Hepatocyte (in vitro differentiated cells): ENCODE data around the gene MIR17HG. TPM values are rescaled to one million over a fixed set of nuclear protein-coding genes. Genes with fewer than 3 reads are reported as not detected.

Experiments used
- DNase-seq: peaks from one replicate; pipeline ENCODE4 v3.0.0-alpha.2; 2016; ENCODE audit warnings: low spot score
- H2AFZ ChIP-seq: fragments of 200-600 bp; sonication (generic); 2 replicates; pipeline ENCODE4 v1.6.0; 2016; ENCODE audit warnings: antibody characterized with exemption, mild to moderate bottlenecking
- H3K27ac ChIP-seq: fragments of 200-600 bp; sonication (generic); 2 replicates; pipeline ENCODE4 v1.5.1; 2016; ENCODE audit warnings: mild to moderate bottlenecking
- H3K27me3 ChIP-seq: fragments of 200-600 bp; sonication (generic); 2 replicates; pipeline ENCODE4 v1.6.1; 2016
- H3K36me3 ChIP-seq: fragments of 200-600 bp; sonication (generic); replicated peaks from 2 replicates; pipeline ENCODE4 v1.5.1; 2016; ENCODE audit warnings: low read depth; ENCODE audit not compliant: insufficient read depth
- H3K4me1 ChIP-seq: fragments of 200-600 bp; sonication (generic); 2 replicates; pipeline ENCODE4 v1.5.1; 2016; ENCODE audit warnings: mild to moderate bottlenecking, moderate library complexity; ENCODE audit not compliant: insufficient read depth
- H3K4me2 ChIP-seq: fragments of 200-600 bp; sonication (generic); 2 replicates; pipeline ENCODE4 v1.6.0; 2016
- H3K4me3 ChIP-seq: fragments of 200-600 bp; sonication (generic); 2 replicates; pipeline ENCODE4 v1.5.1; 2016; ENCODE audit warnings: mild to moderate bottlenecking
- H3K79me2 ChIP-seq: fragments of 200-600 bp; sonication (generic); 2 replicates; pipeline ENCODE4 v1.6.0; 2017; ENCODE audit warnings: mild to moderate bottlenecking
- H3K9me2 ChIP-seq: fragments of 200-600 bp; sonication (generic); replicated peaks from 2 replicates; pipeline ENCODE4 v1.6.0; 2017; ENCODE audit warnings: mild to moderate bottlenecking; ENCODE audit not compliant: insufficient read depth
- H3K9me3 ChIP-seq: fragments of 200-600 bp; sonication (generic); 2 replicates; pipeline ENCODE4 v1.5.1; 2016; ENCODE audit warnings: low read depth, mild to moderate bottlenecking
- H4K20me1 ChIP-seq: fragments of 200-600 bp; sonication (generic); 2 replicates; pipeline ENCODE4 v1.6.0; 2016; ENCODE audit warnings: mild to moderate bottlenecking; ENCODE audit not compliant: insufficient read depth, poor library complexity, severe bottlenecking
- CTCF ChIP-seq: fragments of 200-600 bp; sonication (generic); IDR thresholded peaks from 2 replicates; pipeline ENCODE4 v1.5.1; 2016; ENCODE audit warnings: antibody characterized with exemption, mild to moderate bottlenecking; ENCODE audit not compliant: poor library complexity
- EZH2 ChIP-seq: fragments of 200-600 bp; sonication (generic); IDR thresholded peaks from 2 replicates; pipeline ENCODE4 v1.6.1; 2016; ENCODE audit warnings: antibody characterized with exemption, mild to moderate bottlenecking, borderline replicate concordance
- EZH2phosphoT487 ChIP-seq: fragments of 200-600 bp; sonication (generic); IDR thresholded peaks from one replicate; pipeline ENCODE4 v1.6.1; 2018; ENCODE audit warnings: antibody characterized with exemption, mild to moderate bottlenecking, low read depth, moderate library complexity; ENCODE audit not compliant: unreplicated experiment, severe bottlenecking
- WGBS: methylation state at CpG from one replicate; pipeline ENCODE4 v1.1.6; 2016; ENCODE audit warnings: low lambda C conversion rate; ENCODE audit errors: missing lambda C conversion rate; 5-methylcytosine and 5-hydroxymethylcytosine counted together
- polyA plus RNA-seq: library from polyadenylated mRNA; unstranded; fragments of >200 nt; fragmentation: Nextera tagmentation; extraction: Ambion mirVana; gene quantifications from 2 replicates; pipeline ENCODE4 v1.2.1, GENCODE V29; 2016
- total RNA-seq: library from RNA; depleted of rRNA; stranded (reverse); fragments of >200 nt; gene quantifications from 2 replicates; pipeline ENCODE4 v1.2.3, GENCODE V29; 2014

The MIR17HG gene
- total and polyA plus RNA-seq, 2 experiments from 2014 or later = 2.6 to 8.4 TPM

- no peaks in the 10 kb centered on the region for H3K36me3 ChIP-seq
- H3K9me3 ChIP-seq = no peaks in the 10 kb centered on the region
- no peak for TF ChIP-seq CTCF
- no peak for TF ChIP-seq EZH2phosphoT487
- TF ChIP-seq EZH2 = no peak
- no peaks in the 10 kb centered on the region for H3K27me3 ChIP-seq
- DNase-seq = no peak
- H3K27ac ChIP-seq = no peak overlapping the region
- no peak overlapping the region for H3K4me3 ChIP-seq
- 95% methylated on average over 6 of the region's 6 CpGs for WGBS
- no peak overlapping the region for H3K4me2 ChIP-seq
- H3K9me2 ChIP-seq = no peaks in the 10 kb centered on the region
- H2AFZ ChIP-seq = no peak overlapping the region
- peaks cover 25% of the 10 kb centered on the region for H3K4me1 ChIP-seq
- H3K79me2 ChIP-seq = peaks cover 37% of the 10 kb centered on the region
- H4K20me1 ChIP-seq = peaks cover 32% of the 10 kb centered on the region
These were observed 7.8 kb downstream of the MIR17HG start for GRCh38 chr13:91355099-91355825.

GRCh38 chr13:91355826-91356710, 8.6 kb downstream of the MIR17HG start:
- WGBS = 95% methylated on average over 6 of the region's 6 CpGs
- no peak overlapping the region for H3K4me2 ChIP-seq
- H2AFZ ChIP-seq = no peak overlapping the region
- H3K4me3 ChIP-seq = no peak overlapping the region
- no peak overlapping the region for H3K27ac ChIP-seq
- no peaks in the 10 kb centered on the region for H3K9me3 ChIP-seq
- H3K36me3 ChIP-seq = no peaks in the 10 kb centered on the region
- peaks cover 29% of the 10 kb centered on the region for H3K79me2 ChIP-seq
- H3K4me1 ChIP-seq = peaks cover 18% of the 10 kb centered on the region
- H4K20me1 ChIP-seq = peaks cover 24% of the 10 kb centered on the region
- TF ChIP-seq EZH2 (no peak), EZH2phosphoT487 (no peak), CTCF (no peak)
- no peaks in the 10 kb centered on the region for H3K9me2 ChIP-seq
- no peaks in the 10 kb centered on the region for H3K27me3 ChIP-seq
- DNase-seq = no peak

- Histone ChIP-seq H3K4me2 (no peak overlapping the region), H3K27me3 (no peaks in the 10 kb centered on the region), H3K79me2 (peaks cover 19% of the 10 kb centered on the region), H4K20me1 (peaks cover 14% of the 10 kb centered on the region), H2AFZ (no peak overlapping the region), H3K4me3 (no peak overlapping the region), H3K9me2 (no peaks in the 10 kb centered on the region), H3K9me3 (no peaks in the 10 kb centered on the region), H3K36me3 (no peaks in the 10 kb centered on the region), H3K4me1 (peaks cover 11% of the 10 kb centered on the region), H3K27ac (no peak overlapping the region)
- DNase-seq = no peak
- TF ChIP-seq EZH2phosphoT487 = no peak
- TF ChIP-seq CTCF = no peak
- TF ChIP-seq EZH2 = no peak
- 71% methylated on average over 6 of the region's 6 CpGs for WGBS
These were observed 9.6 kb downstream of the MIR17HG start for GRCh38 chr13:91356919-91357612.
